ENCODE data around the gene RNF31. TPM values are rescaled to one million over a fixed set of nuclear protein-coding genes. Genes with fewer than 3 reads are reported as not detected.

Gene RNF31
- total and polyA plus RNA-seq, 7 donors: 43.3 to 81.5 (median 55.7) TPM

DNA sequence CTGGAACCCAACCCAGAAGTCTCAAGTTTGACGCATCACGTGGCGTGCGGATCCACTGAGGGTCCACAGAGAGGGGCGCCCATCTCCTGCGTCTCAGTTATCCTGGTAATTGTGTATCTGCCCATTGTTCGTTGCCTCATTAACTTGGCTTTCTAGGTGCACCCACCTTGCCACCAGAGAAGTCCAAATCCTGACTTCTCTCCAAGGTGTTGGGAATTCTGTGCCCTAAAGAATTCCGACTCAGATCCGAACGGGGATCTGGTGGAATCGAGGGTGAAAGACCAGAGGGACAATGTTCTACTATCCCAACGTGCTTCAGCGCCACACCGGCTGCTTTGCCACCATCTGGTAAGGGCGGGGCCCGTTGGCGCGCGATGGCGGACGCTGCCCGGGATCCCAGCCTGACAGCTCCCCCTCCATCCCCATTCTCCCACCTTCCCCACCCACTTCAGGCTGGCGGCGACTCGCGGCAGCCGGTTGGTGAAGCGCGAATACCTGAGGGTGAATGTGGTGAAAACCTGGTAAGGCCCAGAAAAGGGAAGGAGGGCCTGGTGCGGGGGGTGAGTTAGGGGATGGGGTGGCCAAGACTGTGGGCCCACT, 25.1 kb downstream of the RNF31 start:
- H3K27ac ChIP-seq: no peak overlapping the region
- peaks cover 0 to 36% (median 0%) of the 10 kb centered on the region in 3 donors for H3K27me3 ChIP-seq (ENCODE audit: insufficient read depth in 3 of 3, low read length in 2 of 3)
- ATAC-seq: peak; percentile 2 to 37 (median 22)
- 20 to 27% (median 23%) methylated on average over 30 of the region's 30 CpGs for WGBS, 3 donors
- peaks cover 11% of the 10 kb centered on the region for H3K4me1 ChIP-seq
- TF ChIP-seq, protein P1, sequence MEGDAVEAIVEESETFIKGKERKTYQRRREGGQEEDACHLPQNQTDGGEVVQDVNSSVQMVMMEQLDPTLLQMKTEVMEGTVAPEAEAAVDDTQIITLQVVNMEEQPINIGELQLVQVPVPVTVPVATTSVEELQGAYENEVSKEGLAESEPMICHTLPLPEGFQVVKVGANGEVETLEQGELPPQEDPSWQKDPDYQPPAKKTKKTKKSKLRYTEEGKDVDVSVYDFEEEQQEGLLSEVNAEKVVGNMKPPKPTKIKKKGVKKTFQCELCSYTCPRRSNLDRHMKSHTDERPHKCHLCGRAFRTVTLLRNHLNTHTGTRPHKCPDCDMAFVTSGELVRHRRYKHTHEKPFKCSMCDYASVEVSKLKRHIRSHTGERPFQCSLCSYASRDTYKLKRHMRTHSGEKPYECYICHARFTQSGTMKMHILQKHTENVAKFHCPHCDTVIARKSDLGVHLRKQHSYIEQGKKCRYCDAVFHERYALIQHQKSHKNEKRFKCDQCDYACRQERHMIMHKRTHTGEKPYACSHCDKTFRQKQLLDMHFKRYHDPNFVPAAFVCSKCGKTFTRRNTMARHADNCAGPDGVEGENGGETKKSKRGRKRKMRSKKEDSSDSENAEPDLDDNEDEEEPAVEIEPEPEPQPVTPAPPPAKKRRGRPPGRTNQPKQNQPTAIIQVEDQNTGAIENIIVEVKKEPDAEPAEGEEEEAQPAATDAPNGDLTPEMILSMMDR (IDR thresholded peaks at IDR 0.05): no peak
- H3K36me3 ChIP-seq (ENCODE audit: insufficient read depth in 1 of 2, low read depth in 1 of 2): peaks cover 0 to 16% of the 10 kb centered on the region in 2 donors
- DNase-seq: peak in 1 of 2 donors; percentile 46
- H3K4me3 ChIP-seq: peak overlapping the region; percentile 40
- H3K9me3 ChIP-seq: no peaks in the 10 kb centered on the region
- intact Hi-C loops (cut with DNase I): no loop called here

DNA sequence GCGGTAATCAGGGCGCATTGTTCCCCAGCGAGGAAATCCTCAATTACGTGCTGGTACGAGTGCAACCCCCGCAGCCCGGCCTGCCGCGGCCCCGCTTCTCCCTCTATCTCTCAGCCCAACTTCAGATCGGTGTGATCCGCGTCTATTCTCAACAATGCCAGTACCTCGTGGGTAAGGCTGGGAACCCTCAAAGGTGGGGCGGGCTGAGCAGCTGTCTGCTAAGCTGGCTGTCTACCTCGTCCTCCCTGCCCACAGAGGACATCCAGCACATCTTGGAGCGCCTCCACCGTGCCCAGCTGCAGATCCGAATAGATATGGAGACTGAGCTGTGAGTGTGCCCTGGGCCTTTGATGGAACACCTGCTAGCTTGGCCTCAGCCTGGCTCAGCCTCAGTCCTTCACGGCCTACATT, 25.6 kb downstream of the RNF31 start:
- DNase-seq (peak in 1 of 2 donors; percentile 47), ATAC-seq (peak; percentile 9 to 50 (median 34))
- WGBS, 3 donors: 41 to 47% (median 44%) methylated on average over 20 of the region's 20 CpGs
- Histone ChIP-seq H3K27ac (no peak overlapping the region), H3K4me3 (no peak overlapping the region), H3K27me3 (ENCODE audit: insufficient read depth in 3 of 3, low read length in 2 of 3) (peaks cover 0 to 36% (median 0%) of the 10 kb centered on the region in 3 donors), H3K9me3 (no peaks in the 10 kb centered on the region), H3K4me1 (peaks cover 11% of the 10 kb centered on the region), H3K36me3 (ENCODE audit: insufficient read depth in 1 of 2, low read depth in 1 of 2) (peaks cover 0 to 16% of the 10 kb centered on the region in 2 donors)
- TF ChIP-seq, protein P1 (IDR thresholded peaks at IDR 0.05): no peak
- intact Hi-C loops (cut with DNase I): no loop called here

GRCh38 chr14:24176599-24176998, 29.3 kb downstream of the RNF31 start:
- Histone ChIP-seq H3K4me3 (no peak overlapping the region), H3K27ac (no peak overlapping the region), H3K36me3 (ENCODE audit: insufficient read depth in 1 of 2, low read depth in 1 of 2) (peaks cover 0 to 52% of the 10 kb centered on the region in 2 donors), H3K9me3 (no peaks in the 10 kb centered on the region), H3K4me1 (peaks cover 27% of the 10 kb centered on the region), H3K27me3 (ENCODE audit: insufficient read depth in 3 of 3, low read length in 2 of 3) (peaks cover 0 to 14% (median 0%) of the 10 kb centered on the region in 3 donors)
- WGBS, 3 donors: 86 to 94% (median 90%) methylated on average over 5 of the region's 5 CpGs
- TF ChIP-seq, protein P1 (IDR thresholded peaks at IDR 0.05): no peak
- ATAC-seq (no peak), DNase-seq (peak in 1 of 2 donors; percentile 16)
- intact Hi-C loops (cut with DNase I): no loop called here

GRCh38 chr14:24177041-24177825, 29.9 kb downstream of the RNF31 start:
- peaks cover 21% of the 10 kb centered on the region for H3K4me1 ChIP-seq
- WGBS, 3 donors: 86 to 90% (median 88%) methylated on average over 12 of the region's 12 CpGs
- H3K27me3 ChIP-seq (ENCODE audit: insufficient read depth in 3 of 3, low read length in 2 of 3): peaks cover 0 to 7% (median 0%) of the 10 kb centered on the region in 3 donors
- TF ChIP-seq, protein P1 (IDR thresholded peaks at IDR 0.05): no peak
- no peak overlapping the region for H3K27ac ChIP-seq
- H3K36me3 ChIP-seq (ENCODE audit: insufficient read depth in 1 of 2, low read depth in 1 of 2): peaks cover 0 to 58% of the 10 kb centered on the region in 2 donors
- no peaks in the 10 kb centered on the region for H3K9me3 ChIP-seq
- intact Hi-C loops (cut with DNase I): no loop called here
- DNase-seq (peak in 1 of 2 donors; percentile 32), ATAC-seq (no peak)
- no peak overlapping the region for H3K4me3 ChIP-seq
